Right cardiac atrium (tissue), 5 donors: Measurements from ENCODE around the gene NOTUM. TPM values are rescaled to one million over a fixed set of nuclear protein-coding genes. Genes with fewer than 3 reads are reported as not detected.
"Not testable (repeated sequence)": the region's sequence is repeated elsewhere in the genome, so short reads cannot be mapped to it uniquely, and the experiment has no call there.

Source experiments
- ATAC-seq, 2 donors: fragments of 200-7000 bp; cut with Tn5 transposase; one replicate each; pipeline versions ENCODE4 v1.8.0 to v1.9.1; 2020; ENCODE audit warnings: moderate library complexity in 2 of 2, mild to moderate bottlenecking in 1 of 2
- DNase-seq, 3 donors: peaks; one replicate each; pipeline ENCODE4 v3.0.0-alpha.2; 2020
- H3K27ac ChIP-seq: one replicate; pipeline ENCODE4 v1.5.1; 2013; ENCODE audit warnings: mild to moderate bottlenecking, low read length, control low read depth, moderate library complexity
- H3K27me3 ChIP-seq: one replicate; pipeline ENCODE4 v1.6.1; 2013; ENCODE audit not compliant: control insufficient read depth, insufficient read depth
- H3K4me1 ChIP-seq: one replicate; pipeline ENCODE4 v1.6.1; 2013; ENCODE audit warnings: low read length; ENCODE audit not compliant: control insufficient read depth, insufficient read depth
- H3K4me3 ChIP-seq: one replicate; pipeline ENCODE4 v1.5.1; 2013; ENCODE audit warnings: low read length, control low read depth
- H3K9me3 ChIP-seq: one replicate; pipeline ENCODE4 v1.6.1; 2013; ENCODE audit warnings: low read length; ENCODE audit not compliant: control insufficient read depth
- WGBS: extraction: QIAGEN DNeasy Blood & Tissue Kit; methylation state at CpG from one replicate; pipeline ENCODE4 v1.1.7; 2013; 5-methylcytosine and 5-hydroxymethylcytosine counted together
- intact Hi-C, 4 donors: fragments of 100-400 bp; cut with DNase I; formaldehyde crosslinking; loops; one replicate each; pipeline versions ENCODE4 v1.11.0 to v1.14.0; 2022 to 2023
- polyA plus RNA-seq: library from polyadenylated mRNA; stranded (reverse); fragments of 200-250 nt; gene quantifications from one replicate; pipeline ENCODE4 v1.2.3, GENCODE V29; 2013
- total RNA-seq, 4 donors: library from RNA; stranded (reverse); fragmentation: NEBNext Ultra II Directional; extraction: Animal tissue kit (Norgen Biotek cat#: 25700); gene quantifications; one replicate each; pipeline ENCODE4 v1.2.1, GENCODE V29; 2021
- donor health status: healthy with polysubstance abuse.
- donor health status: DM: no; HTN: yes; CAD: no.
- donor health status: DM: no; HTN: no; CAD: no.
- donor health status: DM: no; HTN: yes; CAD: no; lungs with severe emphysema.
- donor health status: DM: yes; HTN: yes; CAD: no.

Gene NOTUM
- total and polyA plus RNA-seq, 5 donors: 0.05 TPM; not detected in 4

- Histone ChIP-seq H3K4me3 (no peak overlapping the region), H3K27ac (no peak overlapping the region), H3K27me3 (no peaks in the 10 kb centered on the region), H3K9me3 (no peaks in the 10 kb centered on the region), H3K4me1 (no peaks in the 10 kb centered on the region)
- 94% methylated on average over 26 of the region's 26 CpGs for WGBS
- ATAC-seq: no peak
- intact Hi-C loops: no loop called here
- no peak for DNase-seq
Measured at GRCh38 chr17:81983639-81984373, 22.8 kb upstream of the NOTUM start.

- WGBS: 96% methylated on average over 35 of the region's 35 CpGs
- intact Hi-C loops: no loop called here
- no peak overlapping the region for H3K27ac ChIP-seq
- DNase-seq (no peak), ATAC-seq (no peak)
- H3K9me3 ChIP-seq: no peaks in the 10 kb centered on the region
- H3K4me1 ChIP-seq: no peaks in the 10 kb centered on the region
- H3K4me3 ChIP-seq: no peak overlapping the region
- no peaks in the 10 kb centered on the region for H3K27me3 ChIP-seq
Measured at GRCh38 chr17:81983011-81983638, 22.1 kb upstream of the NOTUM start.

GRCh38 chr17:81981511-81981910, 20.5 kb upstream of the NOTUM start:
- DNase-seq, H3K4me3 ChIP-seq, ATAC-seq, H3K27ac ChIP-seq, H3K27me3 ChIP-seq, H3K9me3 ChIP-seq, H3K4me1 ChIP-seq, intact Hi-C loops: not testable (repeated sequence)
- WGBS: 97% methylated on average over 12 of the region's 12 CpGs

GRCh38 chr17:81980707-81981343, 19.8 kb upstream of the NOTUM start:
- intact Hi-C loops: no loop called here
- H3K4me1 ChIP-seq: no peaks in the 10 kb centered on the region
- ATAC-seq (no peak), DNase-seq (no peak)
- 86% methylated on average over 9 of the region's 9 CpGs for WGBS
- no peak overlapping the region for H3K27ac ChIP-seq
- H3K4me3 ChIP-seq: no peak overlapping the region
- no peaks in the 10 kb centered on the region for H3K9me3 ChIP-seq
- no peaks in the 10 kb centered on the region for H3K27me3 ChIP-seq

- no peak for DNase-seq
- Histone ChIP-seq H3K27me3 (no peaks in the 10 kb centered on the region), H3K4me3 (no peak overlapping the region), H3K4me1 (no peaks in the 10 kb centered on the region), H3K9me3 (no peaks in the 10 kb centered on the region), H3K27ac (no peak overlapping the region)
- 97% methylated on average over 4 of the region's 4 CpGs for WGBS
- intact Hi-C loops: no loop called here
- no peak for ATAC-seq
Measured at GRCh38 chr17:81980122-81980521, 19.1 kb upstream of the NOTUM start.

GRCh38 chr17:81978524-81979298, 17.7 kb upstream of the NOTUM start:
- no peak overlapping the region for H3K27ac ChIP-seq
- no peaks in the 10 kb centered on the region for H3K4me1 ChIP-seq
- H3K4me3 ChIP-seq: no peak overlapping the region
- intact Hi-C loops: no loop called here
- H3K9me3 ChIP-seq: no peaks in the 10 kb centered on the region
- DNase-seq: no peak
- no peaks in the 10 kb centered on the region for H3K27me3 ChIP-seq
- WGBS: 91% methylated on average over 27 of the region's 27 CpGs
- ATAC-seq: no peak

GRCh38 chr17:81977211-81977808, 16.3 kb upstream of the NOTUM start, which contains the start of gene ASPSCR1:
Gene ASPSCR1, plus strand, starts transcription at chr17:81977629. Its CDS starts 18 bp downstream, at chr17:81977647.
- under 1% methylated on average over 76 of the region's 76 CpGs for WGBS
- no peaks in the 10 kb centered on the region for H3K4me1 ChIP-seq

GRCh38 chr17:81976332-81977210, 15.6 kb upstream of the NOTUM start:
- DNase-seq (peak in 1 of 3 donors; percentile 73), ATAC-seq (peak; percentile 4 to 25)

More at GRCh38 chr17:81977211-81977808, 16.3 kb upstream of the NOTUM start, which contains the start of gene ASPSCR1:
- Histone ChIP-seq H3K27me3 (no peaks in the 10 kb centered on the region), H3K9me3 (no peaks in the 10 kb centered on the region), H3K27ac (peak within 1 kb of the TSS; percentile 65), H3K4me3 (peak within 1 kb of the TSS; percentile 78)
- intact Hi-C loops: no loop called here
- peak; percentile 93 to 97 (median 97) for DNase-seq
- ATAC-seq: peak; percentile 97 to 98

GRCh38 chr17:81973432-81973831, 12.4 kb upstream of the NOTUM start:
- Histone ChIP-seq H3K27ac (no peak overlapping the region), H3K4me3 (no peak overlapping the region), H3K4me1 (no peaks in the 10 kb centered on the region), H3K9me3 (no peaks in the 10 kb centered on the region), H3K27me3 (no peaks in the 10 kb centered on the region)
- intact Hi-C loops: no loop called here
- DNase-seq (no peak), ATAC-seq (no peak)

More at GRCh38 chr17:81976332-81977210, 15.6 kb upstream of the NOTUM start:
- intact Hi-C loops: no loop called here
- Histone ChIP-seq H3K27ac (no peak overlapping the region), H3K4me3 (peak overlapping the region; percentile 78), H3K9me3 (no peaks in the 10 kb centered on the region), H3K4me1 (no peaks in the 10 kb centered on the region), H3K27me3 (no peaks in the 10 kb centered on the region)
- 26% methylated on average over 30 of the region's 30 CpGs for WGBS
